B cell (primary cell): ENCODE data around the gene SENP2. TPM values are rescaled to one million over a fixed set of nuclear protein-coding genes. Genes with fewer than 3 reads are reported as not detected.

Experiments
- ATAC-seq: fragments of 200-7000 bp; cut with Tn5 transposase; one replicate; pipeline ENCODE4 v1.10.0; 2021; ENCODE audit warnings: low read depth, mild to moderate bottlenecking, moderate number of reproducible peaks, moderate library complexity
- CTCF ChIA-PET: fragments of 350-600 bp; sonication (Branson Sonifier 250); formaldehyde crosslinking; loops from one replicate; lab custom pipeline; 2021; ENCODE audit warnings: antibody characterized with exemption, inconsistent platforms; lab: Charles Lee
- POLR2A ChIA-PET: fragments of 350-600 bp; sonication (Branson Sonifier 250); formaldehyde crosslinking; loops from one replicate; lab custom pipeline; 2021; ENCODE audit warnings: antibody characterized with exemption; lab: Charles Lee
- DNase-seq: peaks from one replicate; pipeline ENCODE4 v3.0.0; 2013
- H2AFZ ChIP-seq: 2 replicates; pipeline ENCODE4 v1.6.1; 2012; ENCODE audit warnings: mild to moderate bottlenecking, low read depth, low read length; ENCODE audit not compliant: insufficient read depth, poor library complexity, severe bottlenecking
- H3K27ac ChIP-seq, 2 donors: 1 replicate in 1 of 2; 2 replicates in 1 of 2; pipeline ENCODE4 v1.5.1; 2012 to 2013; ENCODE audit warnings: low read length in 2 of 2, mild to moderate bottlenecking in 2 of 2, moderate library complexity in 1 of 2
- H3K27me3 ChIP-seq, 4 experiments: fragments of 200-600 bp in 1 of 4; sonication (generic) in 1 of 4; replicated peaks in 1 of 4; 1 replicate in 2 of 4; 2 replicates in 2 of 4; pipeline versions ENCODE4 v1.6.1 to v1.7.0; 2013 to 2016; ENCODE audit warnings: low read length in 3 of 4, mild to moderate bottlenecking in 2 of 4, mixed read lengths in 1 of 4, moderate library complexity in 1 of 4; ENCODE audit not compliant: insufficient read depth in 4 of 4, control insufficient read depth in 3 of 4; ENCODE audit errors: control extremely low read depth in 1 of 4
- H3K36me3 ChIP-seq, 2 experiments: replicated peaks in 1 of 2; 1 replicate in 1 of 2; 2 replicates in 1 of 2; pipeline versions ENCODE4 v1.6.1 to v1.7.1; 2013; ENCODE audit warnings: low read length in 1 of 2; ENCODE audit not compliant: insufficient read depth in 2 of 2, control insufficient read depth in 1 of 2; ENCODE audit errors: control extremely low read depth in 1 of 2, extremely low read depth in 1 of 2
- H3K4me1 ChIP-seq, 2 donors: fragments of 200-600 bp in 1 of 2; sonication (generic) in 1 of 2; 1 replicate in 1 of 2; 2 replicates in 1 of 2; pipeline versions ENCODE4 v1.5.1 to v1.6.1; 2013 to 2017; ENCODE audit warnings: low read length in 2 of 2; ENCODE audit not compliant: control insufficient read depth in 2 of 2, insufficient read depth in 2 of 2
- H3K4me2 ChIP-seq: replicated peaks from 2 replicates; pipeline ENCODE3; 2012; ENCODE audit warnings: mild to moderate bottlenecking, low read depth, low read length; ENCODE audit not compliant: poor library complexity, severe bottlenecking
- H3K4me3 ChIP-seq, 5 experiments: fragments of 200-600 bp in 1 of 5; sonication (generic) in 1 of 5; 1 replicate in 3 of 5; 2 replicates in 2 of 5; pipeline versions ENCODE4 v1.5.1 to v1.7.0; 2011 to 2016; ENCODE audit warnings: low read length in 4 of 5, mild to moderate bottlenecking in 4 of 5, low read depth in 2 of 5, control low read depth in 1 of 5, moderate library complexity in 1 of 5; ENCODE audit not compliant: insufficient read depth in 1 of 5; ENCODE audit errors: control extremely low read depth in 1 of 5, extremely low read depth in 1 of 5
- H3K79me2 ChIP-seq: fragments of 200-600 bp; sonication (generic); one replicate; pipeline ENCODE4 v1.6.0; 2016; ENCODE audit warnings: low read length; ENCODE audit not compliant: control insufficient read depth, insufficient read depth
- H3K9ac ChIP-seq: fragments of 200-600 bp; sonication (generic); 2 replicates; pipeline ENCODE4 v1.6.1; 2017; ENCODE audit warnings: mild to moderate bottlenecking, low read length, moderate library complexity
- H3K9me3 ChIP-seq, 3 donors: one replicate each; pipeline versions ENCODE4 v1.6.1 to v1.7.1; 2013; ENCODE audit warnings: low read length in 2 of 3; ENCODE audit not compliant: control insufficient read depth in 2 of 3, insufficient read depth in 1 of 3; ENCODE audit errors: control extremely low read depth in 1 of 3
- H4K20me1 ChIP-seq: 2 replicates; pipeline ENCODE4 v1.6.0; 2012; ENCODE audit warnings: mild to moderate bottlenecking, low read length; ENCODE audit not compliant: insufficient read depth, control insufficient read depth, poor library complexity, severe bottlenecking
- H3K27ac Mint-ChIP-seq: one replicate; pipeline ENCODE4 v1.8.0; 2021; ENCODE audit warnings: mixed read lengths
- H3K27me3 Mint-ChIP-seq: one replicate; pipeline ENCODE4 v1.8.0; 2021; ENCODE audit warnings: mixed read lengths
- H3K4me1 Mint-ChIP-seq: one replicate; pipeline ENCODE4 v1.8.0; 2021; ENCODE audit warnings: mixed read lengths
- H3K4me3 Mint-ChIP-seq: one replicate; pipeline ENCODE4 v1.8.0; 2021; ENCODE audit warnings: mixed read lengths
- H3K9me3 Mint-ChIP-seq: one replicate; pipeline ENCODE4 v1.8.0; 2022; ENCODE audit warnings: mixed read lengths; ENCODE audit not compliant: insufficient read depth
- EZH2 ChIP-seq: IDR thresholded peaks from 2 replicates; pipeline ENCODE4 v1.6.1; 2012; ENCODE audit warnings: borderline replicate concordance, low read depth, mild to moderate bottlenecking, moderate library complexity, low read length; ENCODE audit not compliant: insufficient read depth, poor library complexity, severe bottlenecking
- WGBS: methylation state at CpG from one replicate; pipeline ENCODE4 v1.1.5; 2013; ENCODE audit warnings: missing lambda C conversion rate; ENCODE audit not compliant: insufficient coverage; 5-methylcytosine and 5-hydroxymethylcytosine counted together
- intact Hi-C: fragments of 100-400 bp; cut with micrococcal nuclease; formaldehyde crosslinking; loops from one replicate; pipeline ENCODE4 v1.10.0; 2022
- polyA plus RNA-seq: library from polyadenylated mRNA; depleted of rRNA; stranded (reverse); fragments of >200 nt; gene quantifications from 2 replicates; pipeline ENCODE4 v1.2.3, GENCODE V29; 2012
- total RNA-seq, 2 donors: library from RNA; stranded (reverse); fragments of 120-200 nt in 1 of 2; gene quantifications; 1 replicate in 1 of 2; 2 replicates in 1 of 2; pipeline versions ENCODE4 v1.2.3 to v1.2.4, GENCODE V29; 2013 to 2022
- TF ChIP-seq, protein P1 (sequence below): fragments of 200-600 bp; IDR thresholded peaks from one replicate; pipeline ENCODE4 v1.8.0; 2022; ENCODE audit warnings: antibody characterized with exemption, mild to moderate bottlenecking

Gene SENP2
- total and polyA plus RNA-seq, 2 donors (not counting 1 experiment from before 2014, with no cell fraction given): 7.2 to 43.4 TPM

DNA sequence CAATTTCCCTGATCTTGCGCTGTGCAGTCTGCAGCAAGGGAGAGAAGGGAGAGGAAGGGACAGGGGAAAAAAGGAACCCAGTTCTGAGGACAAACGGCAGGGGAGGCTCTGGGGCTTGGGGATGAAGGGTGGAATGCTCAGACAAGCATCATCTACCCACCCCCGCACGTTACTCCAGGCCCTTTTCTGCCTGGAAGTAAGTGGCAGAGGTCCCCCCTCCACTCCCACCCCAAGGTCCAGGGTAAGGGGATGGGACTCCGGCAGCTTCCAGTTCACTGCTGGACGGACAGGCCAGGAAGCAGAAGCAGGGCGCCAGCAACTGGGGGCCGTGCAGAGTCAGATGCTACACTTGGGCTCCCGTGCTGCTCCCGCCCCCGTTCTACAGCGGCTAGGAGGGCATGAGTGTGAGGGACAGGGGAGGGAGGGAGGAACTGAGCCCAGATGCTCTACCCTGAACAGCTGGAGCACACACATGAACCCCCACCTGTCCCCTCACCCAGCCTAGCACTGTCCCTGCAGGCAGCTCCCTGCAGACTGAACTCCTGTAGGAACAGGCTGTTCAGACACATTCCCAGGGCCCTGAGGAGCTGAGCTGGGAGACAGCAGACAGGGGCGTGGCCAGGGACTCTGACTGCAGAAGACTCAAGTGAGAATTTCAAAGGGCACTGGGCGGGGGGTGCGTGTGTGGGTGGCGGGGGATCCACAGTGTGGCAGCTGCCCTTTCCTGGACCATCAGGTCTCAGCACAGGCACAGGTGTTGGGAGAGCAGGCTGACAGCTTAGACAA, 59.7 kb downstream of the SENP2 start:
- intact Hi-C loops: no loop called here
- Histone ChIP-seq H3K79me2 (no peaks in the 10 kb centered on the region), H4K20me1 (no peaks in the 10 kb centered on the region), H2AFZ (no peak overlapping the region), H3K36me3 (no peaks in the 10 kb centered on the region), H3K4me3 (no peak overlapping the region), H3K9ac (no peak overlapping the region), H3K4me2 (no peak overlapping the region), H3K4me1 (peaks cover 0 to 11% of the 10 kb centered on the region in 2 donors), H3K27me3 (no peaks in the 10 kb centered on the region), H3K27ac (no peak overlapping the region), H3K9me3 (peaks cover 0 to 8% (median 0%) of the 10 kb centered on the region in 3 donors)
- CTCF ChIA-PET: no interaction called here
- no peaks in the 10 kb centered on the region for H3K27me3 Mint-ChIP-seq
- POLR2A ChIA-PET: no interaction called here
- peaks cover 9% of the 10 kb centered on the region for H3K4me1 Mint-ChIP-seq
- H3K4me3 Mint-ChIP-seq: no peak overlapping the region
- H3K9me3 Mint-ChIP-seq: no peaks in the 10 kb centered on the region
- no peak for DNase-seq
- no peak for ATAC-seq
- 85% methylated on average over 10 of the region's 16 CpGs for WGBS
- TF ChIP-seq EZH2: no peak
- TF ChIP-seq, protein P1, sequence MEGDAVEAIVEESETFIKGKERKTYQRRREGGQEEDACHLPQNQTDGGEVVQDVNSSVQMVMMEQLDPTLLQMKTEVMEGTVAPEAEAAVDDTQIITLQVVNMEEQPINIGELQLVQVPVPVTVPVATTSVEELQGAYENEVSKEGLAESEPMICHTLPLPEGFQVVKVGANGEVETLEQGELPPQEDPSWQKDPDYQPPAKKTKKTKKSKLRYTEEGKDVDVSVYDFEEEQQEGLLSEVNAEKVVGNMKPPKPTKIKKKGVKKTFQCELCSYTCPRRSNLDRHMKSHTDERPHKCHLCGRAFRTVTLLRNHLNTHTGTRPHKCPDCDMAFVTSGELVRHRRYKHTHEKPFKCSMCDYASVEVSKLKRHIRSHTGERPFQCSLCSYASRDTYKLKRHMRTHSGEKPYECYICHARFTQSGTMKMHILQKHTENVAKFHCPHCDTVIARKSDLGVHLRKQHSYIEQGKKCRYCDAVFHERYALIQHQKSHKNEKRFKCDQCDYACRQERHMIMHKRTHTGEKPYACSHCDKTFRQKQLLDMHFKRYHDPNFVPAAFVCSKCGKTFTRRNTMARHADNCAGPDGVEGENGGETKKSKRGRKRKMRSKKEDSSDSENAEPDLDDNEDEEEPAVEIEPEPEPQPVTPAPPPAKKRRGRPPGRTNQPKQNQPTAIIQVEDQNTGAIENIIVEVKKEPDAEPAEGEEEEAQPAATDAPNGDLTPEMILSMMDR: no peak
- H3K27ac Mint-ChIP-seq: no peak overlapping the region

DNA sequence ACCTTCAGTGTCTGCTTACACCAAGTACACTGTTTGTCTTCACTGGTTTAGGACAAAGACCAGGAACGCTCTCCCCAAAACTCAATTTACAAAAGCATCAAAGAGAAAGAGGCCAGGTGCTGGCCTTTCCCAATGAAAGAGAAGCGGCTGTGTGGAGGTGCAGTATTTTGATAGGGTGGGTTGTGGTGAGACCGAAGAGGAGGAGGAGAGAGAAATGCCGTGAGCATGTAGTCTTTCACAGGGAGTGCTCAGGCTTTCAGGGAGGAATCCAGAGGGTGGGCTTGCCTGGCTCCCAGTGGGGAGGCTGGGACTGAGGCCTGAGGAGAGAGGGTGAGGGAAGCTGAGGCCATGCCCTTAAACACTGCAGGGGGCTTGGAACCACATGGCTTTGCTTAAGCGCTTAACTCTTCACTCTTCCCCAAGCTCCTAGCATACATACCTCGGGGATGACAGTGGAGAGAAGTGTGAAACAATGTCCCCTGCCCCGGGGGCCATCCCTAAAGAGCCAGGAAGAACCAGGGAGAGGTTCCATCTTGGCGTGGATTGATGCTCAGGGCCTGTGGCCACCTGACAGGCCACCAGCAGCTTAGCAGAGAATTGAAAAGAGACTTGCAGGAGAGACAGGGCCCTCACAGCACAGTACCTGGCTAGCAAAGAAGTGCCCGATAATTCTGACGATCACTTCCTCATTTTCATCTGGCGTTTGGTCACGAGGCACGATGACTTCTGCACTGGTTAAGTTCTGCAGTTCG, 60.5 kb downstream of the SENP2 start:
- ATAC-seq: peak; percentile 54
- Histone ChIP-seq H3K4me1 (peaks cover 0 to 11% of the 10 kb centered on the region in 2 donors), H3K27me3 (no peaks in the 10 kb centered on the region), H3K36me3 (no peaks in the 10 kb centered on the region), H3K9me3 (peaks cover 0 to 8% (median 0%) of the 10 kb centered on the region in 3 donors), H3K4me2 (peak overlapping the region; percentile 54), H3K4me3 (no peak overlapping the region), H2AFZ (peak overlapping the region; percentile 71), H3K9ac (no peak overlapping the region), H3K27ac (no peak overlapping the region), H4K20me1 (no peaks in the 10 kb centered on the region), H3K79me2 (no peaks in the 10 kb centered on the region)
- ChIA-PET CTCF (no interaction called here), POLR2A (no interaction called here)
- TF ChIP-seq EZH2: no peak
- TF ChIP-seq, protein P1: no peak
- Mint-ChIP-seq H3K9me3 (no peaks in the 10 kb centered on the region), H3K4me1 (peaks cover 9% of the 10 kb centered on the region), H3K27me3 (no peaks in the 10 kb centered on the region), H3K4me3 (peak overlapping the region; percentile 37), H3K27ac (no peak overlapping the region)
- intact Hi-C loops: no loop called here
- WGBS: 57% methylated on average over 13 of the region's 14 CpGs
- DNase-seq: peak; percentile 64
